ENCODE results near the gene FICD. TPM values are rescaled to one million over a fixed set of nuclear protein-coding genes. Genes with fewer than 3 reads are reported as not detected.

FICD gene
- total and polyA plus RNA-seq, 9 of the 15 experiments (the other 6 are each of a cell fraction or from before 2014, with no cell fraction given) = 0.88 to 4.5 (median 1.9) TPM

DNA sequence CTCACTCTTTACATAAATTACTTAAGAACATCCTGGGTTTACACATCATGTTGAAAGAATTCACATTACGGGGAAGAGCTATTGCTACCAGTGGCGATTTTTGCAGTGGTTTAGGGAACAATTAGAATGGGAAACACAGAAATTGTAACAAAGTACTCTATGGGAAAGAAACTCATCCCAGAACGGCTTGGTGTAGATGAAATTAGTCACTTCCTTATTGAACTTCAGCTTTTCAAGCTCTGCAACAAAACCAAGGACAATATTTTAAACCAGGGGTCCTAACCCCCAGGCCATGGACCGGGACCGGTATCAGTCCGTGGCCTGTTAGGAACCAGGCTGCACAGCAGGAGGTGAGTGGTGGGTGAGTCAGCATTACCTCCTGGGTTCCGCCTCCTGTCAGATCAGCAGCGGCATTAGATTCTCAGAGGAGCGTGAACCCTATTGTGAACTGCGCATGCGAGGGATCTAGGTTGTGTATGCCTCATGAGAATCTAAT is 32.3 kb upstream of the FICD start (continued):
- TF ChIP-seq, protein P1, sequence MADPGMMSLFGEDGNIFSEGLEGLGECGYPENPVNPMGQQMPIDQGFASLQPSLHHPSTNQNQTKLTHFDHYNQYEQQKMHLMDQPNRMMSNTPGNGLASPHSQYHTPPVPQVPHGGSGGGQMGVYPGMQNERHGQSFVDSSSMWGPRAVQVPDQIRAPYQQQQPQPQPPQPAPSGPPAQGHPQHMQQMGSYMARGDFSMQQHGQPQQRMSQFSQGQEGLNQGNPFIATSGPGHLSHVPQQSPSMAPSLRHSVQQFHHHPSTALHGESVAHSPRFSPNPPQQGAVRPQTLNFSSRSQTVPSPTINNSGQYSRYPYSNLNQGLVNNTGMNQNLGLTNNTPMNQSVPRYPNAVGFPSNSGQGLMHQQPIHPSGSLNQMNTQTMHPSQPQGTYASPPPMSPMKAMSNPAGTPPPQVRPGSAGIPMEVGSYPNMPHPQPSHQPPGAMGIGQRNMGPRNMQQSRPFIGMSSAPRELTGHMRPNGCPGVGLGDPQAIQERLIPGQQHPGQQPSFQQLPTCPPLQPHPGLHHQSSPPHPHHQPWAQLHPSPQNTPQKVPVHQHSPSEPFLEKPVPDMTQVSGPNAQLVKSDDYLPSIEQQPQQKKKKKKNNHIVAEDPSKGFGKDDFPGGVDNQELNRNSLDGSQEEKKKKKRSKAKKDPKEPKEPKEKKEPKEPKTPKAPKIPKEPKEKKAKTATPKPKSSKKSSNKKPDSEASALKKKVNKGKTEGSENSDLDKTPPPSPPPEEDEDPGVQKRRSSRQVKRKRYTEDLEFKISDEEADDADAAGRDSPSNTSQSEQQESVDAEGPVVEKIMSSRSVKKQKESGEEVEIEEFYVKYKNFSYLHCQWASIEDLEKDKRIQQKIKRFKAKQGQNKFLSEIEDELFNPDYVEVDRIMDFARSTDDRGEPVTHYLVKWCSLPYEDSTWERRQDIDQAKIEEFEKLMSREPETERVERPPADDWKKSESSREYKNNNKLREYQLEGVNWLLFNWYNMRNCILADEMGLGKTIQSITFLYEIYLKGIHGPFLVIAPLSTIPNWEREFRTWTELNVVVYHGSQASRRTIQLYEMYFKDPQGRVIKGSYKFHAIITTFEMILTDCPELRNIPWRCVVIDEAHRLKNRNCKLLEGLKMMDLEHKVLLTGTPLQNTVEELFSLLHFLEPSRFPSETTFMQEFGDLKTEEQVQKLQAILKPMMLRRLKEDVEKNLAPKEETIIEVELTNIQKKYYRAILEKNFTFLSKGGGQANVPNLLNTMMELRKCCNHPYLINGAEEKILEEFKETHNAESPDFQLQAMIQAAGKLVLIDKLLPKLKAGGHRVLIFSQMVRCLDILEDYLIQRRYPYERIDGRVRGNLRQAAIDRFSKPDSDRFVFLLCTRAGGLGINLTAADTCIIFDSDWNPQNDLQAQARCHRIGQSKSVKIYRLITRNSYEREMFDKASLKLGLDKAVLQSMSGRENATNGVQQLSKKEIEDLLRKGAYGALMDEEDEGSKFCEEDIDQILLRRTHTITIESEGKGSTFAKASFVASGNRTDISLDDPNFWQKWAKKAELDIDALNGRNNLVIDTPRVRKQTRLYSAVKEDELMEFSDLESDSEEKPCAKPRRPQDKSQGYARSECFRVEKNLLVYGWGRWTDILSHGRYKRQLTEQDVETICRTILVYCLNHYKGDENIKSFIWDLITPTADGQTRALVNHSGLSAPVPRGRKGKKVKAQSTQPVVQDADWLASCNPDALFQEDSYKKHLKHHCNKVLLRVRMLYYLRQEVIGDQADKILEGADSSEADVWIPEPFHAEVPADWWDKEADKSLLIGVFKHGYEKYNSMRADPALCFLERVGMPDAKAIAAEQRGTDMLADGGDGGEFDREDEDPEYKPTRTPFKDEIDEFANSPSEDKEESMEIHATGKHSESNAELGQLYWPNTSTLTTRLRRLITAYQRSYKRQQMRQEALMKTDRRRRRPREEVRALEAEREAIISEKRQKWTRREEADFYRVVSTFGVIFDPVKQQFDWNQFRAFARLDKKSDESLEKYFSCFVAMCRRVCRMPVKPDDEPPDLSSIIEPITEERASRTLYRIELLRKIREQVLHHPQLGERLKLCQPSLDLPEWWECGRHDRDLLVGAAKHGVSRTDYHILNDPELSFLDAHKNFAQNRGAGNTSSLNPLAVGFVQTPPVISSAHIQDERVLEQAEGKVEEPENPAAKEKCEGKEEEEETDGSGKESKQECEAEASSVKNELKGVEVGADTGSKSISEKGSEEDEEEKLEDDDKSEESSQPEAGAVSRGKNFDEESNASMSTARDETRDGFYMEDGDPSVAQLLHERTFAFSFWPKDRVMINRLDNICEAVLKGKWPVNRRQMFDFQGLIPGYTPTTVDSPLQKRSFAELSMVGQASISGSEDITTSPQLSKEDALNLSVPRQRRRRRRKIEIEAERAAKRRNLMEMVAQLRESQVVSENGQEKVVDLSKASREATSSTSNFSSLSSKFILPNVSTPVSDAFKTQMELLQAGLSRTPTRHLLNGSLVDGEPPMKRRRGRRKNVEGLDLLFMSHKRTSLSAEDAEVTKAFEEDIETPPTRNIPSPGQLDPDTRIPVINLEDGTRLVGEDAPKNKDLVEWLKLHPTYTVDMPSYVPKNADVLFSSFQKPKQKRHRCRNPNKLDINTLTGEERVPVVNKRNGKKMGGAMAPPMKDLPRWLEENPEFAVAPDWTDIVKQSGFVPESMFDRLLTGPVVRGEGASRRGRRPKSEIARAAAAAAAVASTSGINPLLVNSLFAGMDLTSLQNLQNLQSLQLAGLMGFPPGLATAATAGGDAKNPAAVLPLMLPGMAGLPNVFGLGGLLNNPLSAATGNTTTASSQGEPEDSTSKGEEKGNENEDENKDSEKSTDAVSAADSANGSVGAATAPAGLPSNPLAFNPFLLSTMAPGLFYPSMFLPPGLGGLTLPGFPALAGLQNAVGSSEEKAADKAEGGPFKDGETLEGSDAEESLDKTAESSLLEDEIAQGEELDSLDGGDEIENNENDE (IDR thresholded peaks at IDR 0.05; ENCODE audit: low read depth, low read length) = no peak
- TF ChIP-seq, protein P2, sequence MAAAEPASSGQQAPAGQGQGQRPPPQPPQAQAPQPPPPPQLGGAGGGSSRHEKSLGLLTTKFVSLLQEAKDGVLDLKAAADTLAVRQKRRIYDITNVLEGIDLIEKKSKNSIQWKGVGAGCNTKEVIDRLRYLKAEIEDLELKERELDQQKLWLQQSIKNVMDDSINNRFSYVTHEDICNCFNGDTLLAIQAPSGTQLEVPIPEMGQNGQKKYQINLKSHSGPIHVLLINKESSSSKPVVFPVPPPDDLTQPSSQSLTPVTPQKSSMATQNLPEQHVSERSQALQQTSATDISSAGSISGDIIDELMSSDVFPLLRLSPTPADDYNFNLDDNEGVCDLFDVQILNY (CRISPR knock-in tag; IDR thresholded peaks at IDR 0.05) = no peak
- TF ChIP-seq, protein P3, sequence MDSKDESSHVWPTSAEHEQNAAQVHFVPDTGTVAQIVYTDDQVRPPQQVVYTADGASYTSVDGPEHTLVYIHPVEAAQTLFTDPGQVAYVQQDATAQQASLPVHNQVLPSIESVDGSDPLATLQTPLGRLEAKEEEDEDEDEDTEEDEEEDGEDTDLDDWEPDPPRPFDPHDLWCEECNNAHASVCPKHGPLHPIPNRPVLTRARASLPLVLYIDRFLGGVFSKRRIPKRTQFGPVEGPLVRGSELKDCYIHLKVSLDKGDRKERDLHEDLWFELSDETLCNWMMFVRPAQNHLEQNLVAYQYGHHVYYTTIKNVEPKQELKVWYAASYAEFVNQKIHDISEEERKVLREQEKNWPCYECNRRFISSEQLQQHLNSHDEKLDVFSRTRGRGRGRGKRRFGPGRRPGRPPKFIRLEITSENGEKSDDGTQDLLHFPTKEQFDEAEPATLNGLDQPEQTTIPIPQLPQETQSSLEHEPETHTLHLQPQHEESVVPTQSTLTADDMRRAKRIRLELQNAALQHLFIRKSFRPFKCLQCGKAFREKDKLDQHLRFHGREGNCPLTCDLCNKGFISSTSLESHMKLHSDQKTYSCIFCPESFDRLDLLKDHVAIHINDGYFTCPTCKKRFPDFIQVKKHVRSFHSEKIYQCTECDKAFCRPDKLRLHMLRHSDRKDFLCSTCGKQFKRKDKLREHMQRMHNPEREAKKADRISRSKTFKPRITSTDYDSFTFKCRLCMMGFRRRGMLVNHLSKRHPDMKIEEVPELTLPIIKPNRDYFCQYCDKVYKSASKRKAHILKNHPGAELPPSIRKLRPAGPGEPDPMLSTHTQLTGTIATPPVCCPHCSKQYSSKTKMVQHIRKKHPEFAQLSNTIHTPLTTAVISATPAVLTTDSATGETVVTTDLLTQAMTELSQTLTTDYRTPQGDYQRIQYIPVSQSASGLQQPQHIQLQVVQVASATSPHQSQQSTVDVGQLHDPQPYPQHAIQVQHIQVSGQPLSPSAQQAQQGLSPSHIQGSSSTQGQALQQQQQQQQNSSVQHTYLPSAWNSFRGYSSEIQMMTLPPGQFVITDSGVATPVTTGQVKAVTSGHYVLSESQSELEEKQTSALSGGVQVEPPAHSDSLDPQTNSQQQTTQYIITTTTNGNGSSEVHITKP (IDR thresholded peaks at IDR 0.05; ENCODE audit: partially characterized antibody) = no peak
- TF ChIP-seq PRPF4 (IDR thresholded peaks at IDR 0.05; ENCODE audit: insufficient read depth, low read depth, low read length, poor library complexity, severe bottlenecking) (no peak), ZFP30 (CRISPR knock-in tag; IDR thresholded peaks at IDR 0.05; ENCODE audit: borderline replicate concordance) (no peak), NCOR1 (IDR thresholded peaks at IDR 0.05) (no peak), TEAD2 (tag; IDR thresholded peaks at IDR 0.05) (no peak), ZNF57 (CRISPR knock-in tag; IDR thresholded peaks at IDR 0.05) (no peak)
- TF ChIP-seq, protein P4, sequence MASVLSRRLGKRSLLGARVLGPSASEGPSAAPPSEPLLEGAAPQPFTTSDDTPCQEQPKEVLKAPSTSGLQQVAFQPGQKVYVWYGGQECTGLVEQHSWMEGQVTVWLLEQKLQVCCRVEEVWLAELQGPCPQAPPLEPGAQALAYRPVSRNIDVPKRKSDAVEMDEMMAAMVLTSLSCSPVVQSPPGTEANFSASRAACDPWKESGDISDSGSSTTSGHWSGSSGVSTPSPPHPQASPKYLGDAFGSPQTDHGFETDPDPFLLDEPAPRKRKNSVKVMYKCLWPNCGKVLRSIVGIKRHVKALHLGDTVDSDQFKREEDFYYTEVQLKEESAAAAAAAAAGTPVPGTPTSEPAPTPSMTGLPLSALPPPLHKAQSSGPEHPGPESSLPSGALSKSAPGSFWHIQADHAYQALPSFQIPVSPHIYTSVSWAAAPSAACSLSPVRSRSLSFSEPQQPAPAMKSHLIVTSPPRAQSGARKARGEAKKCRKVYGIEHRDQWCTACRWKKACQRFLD (CRISPR knock-in tag; IDR thresholded peaks at IDR 0.05) = no peak

Measured in K562 (cell line).